GM12878 (cell line): Measurements from ENCODE around the gene SLC7A5.

Experiments used
- CREB1 ChIP-seq: IDR thresholded peaks from 2 replicates; pipeline ENCODE4 v1.6.1; 2012; ENCODE audit warnings: low read depth, mild to moderate bottlenecking, inconsistent platforms
- FOS ChIP-seq: IDR thresholded peaks from 3 replicates; pipeline ENCODE4 v1.6.1; 2011; ENCODE audit warnings: borderline replicate concordance; ENCODE audit not compliant: insufficient read length; ENCODE audit errors: extremely low read depth
- MTA3 ChIP-seq: IDR thresholded peaks from 2 replicates; pipeline ENCODE4 v1.6.1; 2012; ENCODE audit warnings: low read length, inconsistent platforms, borderline replicate concordance
- MXI1 ChIP-seq: fragments of 150-350 bp; IDR thresholded peaks from 2 replicates; pipeline ENCODE4 v1.6.1; 2011; ENCODE audit warnings: low read depth, mild to moderate bottlenecking, inconsistent platforms, low read length, improper control_type of control experiment
- POLR2AphosphoS5 ChIP-seq: IDR thresholded peaks from 2 replicates; pipeline ENCODE4 v1.6.1; 2011; ENCODE audit warnings: mild to moderate bottlenecking, low read length, inconsistent platforms
- TARDBP ChIP-seq: IDR thresholded peaks from 2 replicates; pipeline ENCODE4 v1.6.1; 2016; ENCODE audit warnings: borderline replicate concordance
- TCF7 ChIP-seq: IDR thresholded peaks from 2 replicates; pipeline ENCODE4 v1.6.1; 2014; ENCODE audit warnings: antibody characterized with exemption, borderline replicate concordance
- USF2 ChIP-seq: IDR thresholded peaks from 2 replicates; pipeline ENCODE4 v1.6.1; 2011; ENCODE audit warnings: low read depth, low read length, improper control_type of control experiment, borderline replicate concordance
- ZBTB11 ChIP-seq: fragments of 450-650 bp; formaldehyde crosslinking; IDR thresholded peaks from 2 replicates; pipeline ENCODE4 v1.5.0; 2022; ENCODE audit warnings: mild to moderate bottlenecking, missing genetic modification characterization
- ZNF207 ChIP-seq: fragments of 450-650 bp; IDR thresholded peaks from 2 replicates; pipeline ENCODE4 v1.6.1; 2014; ENCODE audit warnings: antibody characterized with exemption, mild to moderate bottlenecking, borderline replicate concordance
- ZNF24 ChIP-seq: fragments of 450-650 bp; IDR thresholded peaks from 2 replicates; pipeline ENCODE4 v1.6.1; 2017; ENCODE audit warnings: antibody characterized with exemption, mild to moderate bottlenecking
- TF ChIP-seq, protein P1 (sequence below), 3 experiments: IDR thresholded peaks in 2 of 3; conservative IDR thresholded peaks in 1 of 3; 2 replicates each; pipeline ENCODE4 v1.5.1; 2011; ENCODE audit warnings: low read depth in 3 of 3, low read length in 3 of 3, mild to moderate bottlenecking in 3 of 3, control low read depth in 2 of 3, moderate library complexity in 2 of 3, inconsistent platforms in 1 of 3, mixed read lengths in 1 of 3; ENCODE audit not compliant: control insufficient read depth in 2 of 3, insufficient read depth in 1 of 3; ENCODE audit errors: extremely low read depth in 1 of 3
- TF ChIP-seq, protein P2 (sequence below): fragments of 450-650 bp; IDR thresholded peaks from 2 replicates; pipeline ENCODE4 v1.6.1; 2017; ENCODE audit warnings: mild to moderate bottlenecking, low read depth, inconsistent platforms; ENCODE audit not compliant: poor library complexity, severe bottlenecking
- TF ChIP-seq, protein P3 (sequence below): IDR thresholded peaks from 2 replicates; pipeline ENCODE4 v1.6.1; 2012; ENCODE audit warnings: mild to moderate bottlenecking, low read depth, low read length

- TF ChIP-seq FOS (no peak), CREB1 (no peak), POLR2AphosphoS5 (no peak), MTA3 (no peak), ZBTB11 (CRISPR knock-in tag) (no peak), TARDBP (no peak), MXI1 (no peak), ZNF207 (no peak), TCF7 (no peak), USF2 (no peak), ZNF24 (no peak)
- TF ChIP-seq, protein P1, sequence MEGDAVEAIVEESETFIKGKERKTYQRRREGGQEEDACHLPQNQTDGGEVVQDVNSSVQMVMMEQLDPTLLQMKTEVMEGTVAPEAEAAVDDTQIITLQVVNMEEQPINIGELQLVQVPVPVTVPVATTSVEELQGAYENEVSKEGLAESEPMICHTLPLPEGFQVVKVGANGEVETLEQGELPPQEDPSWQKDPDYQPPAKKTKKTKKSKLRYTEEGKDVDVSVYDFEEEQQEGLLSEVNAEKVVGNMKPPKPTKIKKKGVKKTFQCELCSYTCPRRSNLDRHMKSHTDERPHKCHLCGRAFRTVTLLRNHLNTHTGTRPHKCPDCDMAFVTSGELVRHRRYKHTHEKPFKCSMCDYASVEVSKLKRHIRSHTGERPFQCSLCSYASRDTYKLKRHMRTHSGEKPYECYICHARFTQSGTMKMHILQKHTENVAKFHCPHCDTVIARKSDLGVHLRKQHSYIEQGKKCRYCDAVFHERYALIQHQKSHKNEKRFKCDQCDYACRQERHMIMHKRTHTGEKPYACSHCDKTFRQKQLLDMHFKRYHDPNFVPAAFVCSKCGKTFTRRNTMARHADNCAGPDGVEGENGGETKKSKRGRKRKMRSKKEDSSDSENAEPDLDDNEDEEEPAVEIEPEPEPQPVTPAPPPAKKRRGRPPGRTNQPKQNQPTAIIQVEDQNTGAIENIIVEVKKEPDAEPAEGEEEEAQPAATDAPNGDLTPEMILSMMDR (IDR thresholded peaks at IDR 0.05 in 2 of 3, conservative IDR thresholded peaks at IDR 0.05 in 1 of 3; ENCODE audit: control insufficient read depth in 2 of 3, extremely low read depth in 1 of 3, insufficient read depth in 1 of 3, low read depth in 3 of 3, low read length in 3 of 3) = no peak
- TF ChIP-seq, protein P2, sequence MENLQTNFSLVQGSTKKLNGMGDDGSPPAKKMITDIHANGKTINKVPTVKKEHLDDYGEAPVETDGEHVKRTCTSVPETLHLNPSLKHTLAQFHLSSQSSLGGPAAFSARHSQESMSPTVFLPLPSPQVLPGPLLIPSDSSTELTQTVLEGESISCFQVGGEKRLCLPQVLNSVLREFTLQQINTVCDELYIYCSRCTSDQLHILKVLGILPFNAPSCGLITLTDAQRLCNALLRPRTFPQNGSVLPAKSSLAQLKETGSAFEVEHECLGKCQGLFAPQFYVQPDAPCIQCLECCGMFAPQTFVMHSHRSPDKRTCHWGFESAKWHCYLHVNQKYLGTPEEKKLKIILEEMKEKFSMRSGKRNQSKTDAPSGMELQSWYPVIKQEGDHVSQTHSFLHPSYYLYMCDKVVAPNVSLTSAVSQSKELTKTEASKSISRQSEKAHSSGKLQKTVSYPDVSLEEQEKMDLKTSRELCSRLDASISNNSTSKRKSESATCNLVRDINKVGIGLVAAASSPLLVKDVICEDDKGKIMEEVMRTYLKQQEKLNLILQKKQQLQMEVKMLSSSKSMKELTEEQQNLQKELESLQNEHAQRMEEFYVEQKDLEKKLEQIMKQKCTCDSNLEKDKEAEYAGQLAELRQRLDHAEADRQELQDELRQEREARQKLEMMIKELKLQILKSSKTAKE = no peak
- TF ChIP-seq, protein P3, sequence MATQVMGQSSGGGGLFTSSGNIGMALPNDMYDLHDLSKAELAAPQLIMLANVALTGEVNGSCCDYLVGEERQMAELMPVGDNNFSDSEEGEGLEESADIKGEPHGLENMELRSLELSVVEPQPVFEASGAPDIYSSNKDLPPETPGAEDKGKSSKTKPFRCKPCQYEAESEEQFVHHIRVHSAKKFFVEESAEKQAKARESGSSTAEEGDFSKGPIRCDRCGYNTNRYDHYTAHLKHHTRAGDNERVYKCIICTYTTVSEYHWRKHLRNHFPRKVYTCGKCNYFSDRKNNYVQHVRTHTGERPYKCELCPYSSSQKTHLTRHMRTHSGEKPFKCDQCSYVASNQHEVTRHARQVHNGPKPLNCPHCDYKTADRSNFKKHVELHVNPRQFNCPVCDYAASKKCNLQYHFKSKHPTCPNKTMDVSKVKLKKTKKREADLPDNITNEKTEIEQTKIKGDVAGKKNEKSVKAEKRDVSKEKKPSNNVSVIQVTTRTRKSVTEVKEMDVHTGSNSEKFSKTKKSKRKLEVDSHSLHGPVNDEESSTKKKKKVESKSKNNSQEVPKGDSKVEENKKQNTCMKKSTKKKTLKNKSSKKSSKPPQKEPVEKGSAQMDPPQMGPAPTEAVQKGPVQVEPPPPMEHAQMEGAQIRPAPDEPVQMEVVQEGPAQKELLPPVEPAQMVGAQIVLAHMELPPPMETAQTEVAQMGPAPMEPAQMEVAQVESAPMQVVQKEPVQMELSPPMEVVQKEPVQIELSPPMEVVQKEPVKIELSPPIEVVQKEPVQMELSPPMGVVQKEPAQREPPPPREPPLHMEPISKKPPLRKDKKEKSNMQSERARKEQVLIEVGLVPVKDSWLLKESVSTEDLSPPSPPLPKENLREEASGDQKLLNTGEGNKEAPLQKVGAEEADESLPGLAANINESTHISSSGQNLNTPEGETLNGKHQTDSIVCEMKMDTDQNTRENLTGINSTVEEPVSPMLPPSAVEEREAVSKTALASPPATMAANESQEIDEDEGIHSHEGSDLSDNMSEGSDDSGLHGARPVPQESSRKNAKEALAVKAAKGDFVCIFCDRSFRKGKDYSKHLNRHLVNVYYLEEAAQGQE = no peak
Measured at GRCh38 chr16:87878704-87879103, 9.4 kb upstream of the SLC7A5 start.
